ENCODE results near the gene ZFAND2B. TPM values are rescaled to one million over a fixed set of nuclear protein-coding genes. Genes with fewer than 3 reads are reported as not detected.

Gene ZFAND2B
- total and polyA plus RNA-seq, 9 donors: 14.3 to 45.6 (median 32.1) TPM

- H3K9me3 ChIP-seq: no peaks in the 10 kb centered on the region
- peaks cover 18% of the 10 kb centered on the region for H3K4me1 ChIP-seq (ENCODE audit: insufficient read depth)
- WGBS, 3 donors: 0 to 1% (median 0%) methylated on average over 45 to 46 of the region's 46 CpGs
- H3K4me3 ChIP-seq: peak within 1 kb of the TSS; percentile 82
- DNase-seq: peak; percentile 92 to 98 (median 96)
- TF ChIP-seq CTCF (IDR thresholded peaks at IDR 0.05) (no peak), EP300 (IDR thresholded peaks at IDR 0.05) (no peak), POLR2A (IDR thresholded peaks at IDR 0.05) (peak; percentile 92)
- H3K27ac ChIP-seq: peak within 1 kb of the TSS; percentile 72 to 85
- H3K36me3 ChIP-seq: no peaks in the 10 kb centered on the region
- no peaks in the 10 kb centered on the region for H3K27me3 ChIP-seq
- intact Hi-C loops (cut with DNase I): loop anchor here in 1 of 4 donors (10.0 kb wide), 1 partner anchor 49 kb away; no protein-coding TSS in a partner anchor
Observed at GRCh38 chr2:219245148-219245898, 38.7 kb downstream of the ZFAND2B start, which contains the start of the genes GLB1L and STK16. Gene GLB1L, minus strand, starts transcription at chr2:219245444. Its CDS starts 1,871 bp downstream, at chr2:219243573. Gene STK16, plus strand, starts transcription at chr2:219245479. Its CDS starts 521 bp downstream, at chr2:219246000.

- Histone ChIP-seq H3K27me3 (no peaks in the 10 kb centered on the region), H3K27ac (peak overlapping the region; percentile 72 to 85), H3K9me3 (no peaks in the 10 kb centered on the region), H3K36me3 (no peaks in the 10 kb centered on the region), H3K4me3 (peak overlapping the region; percentile 82), H3K4me1 (ENCODE audit: insufficient read depth) (peaks cover 21% of the 10 kb centered on the region)
- 8 to 17% (median 15%) methylated on average over 10 of the region's 10 CpGs for WGBS, 3 donors
- DNase-seq: no peak
- no peak for TF ChIP-seq CTCF (IDR thresholded peaks at IDR 0.05)
- no peak for TF ChIP-seq POLR2A (IDR thresholded peaks at IDR 0.05)
- no peak for TF ChIP-seq EP300 (IDR thresholded peaks at IDR 0.05)
- intact Hi-C loops (cut with DNase I): loop anchor here in 1 of 4 donors (10.0 kb wide), 1 partner anchor 49 kb away; no protein-coding TSS in a partner anchor
Observed at GRCh38 chr2:219245899-219246230, 39.3 kb downstream of the ZFAND2B start.

GRCh38 chr2:219246559-219246958 is 40.0 kb downstream of the ZFAND2B start:
- intact Hi-C loops (cut with DNase I): loop anchor here in 1 of 4 donors (10.0 kb wide), 1 partner anchor 48 kb away; no protein-coding TSS in a partner anchor
- WGBS, 3 donors: 89 to 93% (median 92%) methylated on average over 10 of the region's 10 CpGs
- TF ChIP-seq CTCF (IDR thresholded peaks at IDR 0.05) (no peak), EP300 (IDR thresholded peaks at IDR 0.05) (no peak), POLR2A (IDR thresholded peaks at IDR 0.05) (no peak)

GRCh38 chr2:219247678-219248642 is 41.4 kb downstream of the ZFAND2B start:
- WGBS, 3 donors: 85 to 91% (median 89%) methylated on average over 17 of the region's 17 CpGs

More at GRCh38 chr2:219246559-219246958, 40.0 kb downstream of the ZFAND2B start:
- H3K4me3 ChIP-seq: no peak overlapping the region
- H3K4me1 ChIP-seq (ENCODE audit: insufficient read depth): peaks cover 21% of the 10 kb centered on the region
- H3K27ac ChIP-seq: no peak overlapping the region
- H3K27me3 ChIP-seq: no peaks in the 10 kb centered on the region
- no peaks in the 10 kb centered on the region for H3K9me3 ChIP-seq
- H3K36me3 ChIP-seq: no peaks in the 10 kb centered on the region
- DNase-seq: no peak

More at GRCh38 chr2:219247678-219248642, 41.4 kb downstream of the ZFAND2B start:
- Histone ChIP-seq H3K27me3 (no peaks in the 10 kb centered on the region), H3K27ac (no peak overlapping the region), H3K4me3 (no peak overlapping the region), H3K4me1 (ENCODE audit: insufficient read depth) (peaks cover 23% of the 10 kb centered on the region), H3K9me3 (no peaks in the 10 kb centered on the region), H3K36me3 (no peaks in the 10 kb centered on the region)
- intact Hi-C loops (cut with DNase I): loop anchor here in 1 of 4 donors (10.0 kb wide), 1 partner anchor 47 kb away; no protein-coding TSS in a partner anchor
- no peak for DNase-seq
- TF ChIP-seq POLR2A (IDR thresholded peaks at IDR 0.05) (no peak), EP300 (IDR thresholded peaks at IDR 0.05) (no peak), CTCF (IDR thresholded peaks at IDR 0.05) (no peak)
